Liver (tissue), 9 donors: ENCODE data around the gene EIF4G1. TPM values are rescaled to one million over a fixed set of nuclear protein-coding genes. Genes with fewer than 3 reads are reported as not detected.

Source experiments
- DNase-seq: peaks from one replicate; pipeline ENCODE4 v3.0.0-alpha.2; 2017; ENCODE audit warnings: low spot score
- H3K27ac ChIP-seq, 2 donors: one replicate each; pipeline ENCODE4 v1.7.0; 2013; ENCODE audit warnings: inconsistent platforms in 2 of 2, low read length in 2 of 2, control low read depth in 1 of 2, low read depth in 1 of 2, mild to moderate bottlenecking in 1 of 2
- H3K27me3 ChIP-seq, 4 donors: one replicate each; pipeline versions ENCODE4 v1.6.1 to v1.7.0; 2013; ENCODE audit warnings: low read length in 3 of 4, inconsistent platforms in 1 of 4, mild to moderate bottlenecking in 1 of 4, moderate library complexity in 1 of 4; ENCODE audit not compliant: control insufficient read depth in 4 of 4, insufficient read depth in 4 of 4
- H3K36me3 ChIP-seq, 4 donors: one replicate each; pipeline versions ENCODE4 v1.6.1 to v1.7.0; 2013; ENCODE audit warnings: low read length in 3 of 4, mild to moderate bottlenecking in 3 of 4, low read depth in 1 of 4, moderate library complexity in 1 of 4; ENCODE audit not compliant: control insufficient read depth in 4 of 4, insufficient read depth in 3 of 4
- H3K4me1 ChIP-seq, 4 donors: one replicate each; pipeline versions ENCODE4 v1.6.1 to v1.7.0; 2013; ENCODE audit warnings: low read length in 3 of 4, mild to moderate bottlenecking in 3 of 4, moderate library complexity in 1 of 4; ENCODE audit not compliant: control insufficient read depth in 4 of 4, insufficient read depth in 4 of 4
- H3K4me3 ChIP-seq, 3 donors: one replicate each; pipeline versions ENCODE4 v1.6.1 to v1.7.0; 2013; ENCODE audit warnings: low read length in 3 of 3, control low read depth in 1 of 3, low read depth in 1 of 3, mild to moderate bottlenecking in 1 of 3
- H3K9ac ChIP-seq, 2 donors: one replicate each; pipeline ENCODE4 v1.7.0; 2013; ENCODE audit warnings: low read length in 2 of 2, mild to moderate bottlenecking in 2 of 2, moderate library complexity in 2 of 2, control low read depth in 1 of 2, low read depth in 1 of 2
- H3K9me3 ChIP-seq, 4 donors: one replicate each; pipeline versions ENCODE4 v1.6.1 to v1.7.0; 2013; ENCODE audit warnings: low read length in 3 of 4; ENCODE audit not compliant: control insufficient read depth in 4 of 4
- EGR1 ChIP-seq, 2 donors: IDR thresholded peaks; 2 replicates each; pipeline ENCODE4 v1.6.1; 2016 to 2018; ENCODE audit warnings: antibody characterized with exemption in 2 of 2, low read depth in 2 of 2
- FOXA1 ChIP-seq: IDR thresholded peaks from 2 replicates; pipeline ENCODE4 v1.6.1; 2016; ENCODE audit warnings: antibody characterized with exemption
- GABPA ChIP-seq, 2 donors: IDR thresholded peaks in 1 of 2; conservative IDR thresholded peaks in 1 of 2; 2 replicates each; pipeline ENCODE4 v1.6.1; 2016; ENCODE audit warnings: antibody characterized with exemption in 2 of 2, mild to moderate bottlenecking in 1 of 2, moderate library complexity in 1 of 2
- HNF4A ChIP-seq, 2 donors: conservative IDR thresholded peaks; 2 replicates each; pipeline ENCODE4 v1.6.1; 2016; ENCODE audit warnings: antibody characterized with exemption in 2 of 2, mild to moderate bottlenecking in 2 of 2
- HNF4G ChIP-seq: IDR thresholded peaks from 2 replicates; pipeline ENCODE4 v1.6.1; 2016; ENCODE audit warnings: antibody characterized with exemption
- JUND ChIP-seq, 2 donors: IDR thresholded peaks; 2 replicates each; pipeline ENCODE4 v1.6.1; 2016; ENCODE audit warnings: antibody characterized with exemption in 2 of 2
- NR2F2 ChIP-seq: IDR thresholded peaks from 2 replicates; pipeline ENCODE4 v1.6.1; 2016; ENCODE audit warnings: antibody characterized with exemption
- RAD21 ChIP-seq, 2 donors: IDR thresholded peaks; 2 replicates each; pipeline ENCODE4 v1.6.1; 2016; ENCODE audit warnings: antibody characterized with exemption in 2 of 2, mild to moderate bottlenecking in 2 of 2
- TAF1 ChIP-seq: conservative IDR thresholded peaks from 2 replicates; pipeline ENCODE4 v1.6.1; 2016; ENCODE audit warnings: antibody characterized with exemption, mild to moderate bottlenecking
- YY1 ChIP-seq: IDR thresholded peaks from 2 replicates; pipeline ENCODE4 v1.6.1; 2016; ENCODE audit warnings: antibody characterized with exemption, mild to moderate bottlenecking
- WGBS: extraction: QIAGEN DNeasy Blood & Tissue Kit; methylation state at CpG from one replicate; pipeline ENCODE4 v1.1.7; 2013; 5-methylcytosine and 5-hydroxymethylcytosine counted together
- polyA plus RNA-seq, 2 donors: library from polyadenylated mRNA; stranded (reverse) in 1 of 2; unstranded in 1 of 2; fragments of 200-250 nt in 1 of 2; fragments of >200 nt in 1 of 2; fragmentation: Nextera tagmentation in 1 of 2; extraction: Ambion mirVana in 1 of 2; gene quantifications; one replicate each; pipeline versions ENCODE4 v1.2.1 to v1.2.3, GENCODE V29; 2013 to 2015
- total RNA-seq, 2 donors: library from RNA; depleted of rRNA; stranded (reverse); fragments of >200 nt; gene quantifications; one replicate each; pipeline ENCODE4 v1.2.3, GENCODE V29; 2014
- TF ChIP-seq, protein P1 (sequence below): IDR thresholded peaks from 2 replicates; pipeline ENCODE4 v1.6.1; 2016; ENCODE audit warnings: antibody characterized with exemption
- TF ChIP-seq, protein P2 (sequence below): IDR thresholded peaks from 2 replicates; pipeline ENCODE4 v1.6.1; 2016; ENCODE audit warnings: antibody characterized with exemption
- TF ChIP-seq, protein P3 (sequence below): fragments of 150-350 bp; IDR thresholded peaks from 2 replicates; pipeline ENCODE4 v1.5.1; 2017; ENCODE audit warnings: improper control_type of control experiment, low read depth, low read length; ENCODE audit not compliant: missing input control
- TF ChIP-seq, protein P4 (sequence below): IDR thresholded peaks from 2 replicates; pipeline ENCODE4 v1.6.1; 2016; ENCODE audit warnings: antibody characterized with exemption
- donor health status: healthy.
- donor health status: healthy.
- donor health status: healthy.
- donor health status: healthy.
- donor health status: healthy.

EIF4G1 gene
- total and polyA plus RNA-seq, 4 donors = 140 to 329 (median 207) TPM

DNA sequence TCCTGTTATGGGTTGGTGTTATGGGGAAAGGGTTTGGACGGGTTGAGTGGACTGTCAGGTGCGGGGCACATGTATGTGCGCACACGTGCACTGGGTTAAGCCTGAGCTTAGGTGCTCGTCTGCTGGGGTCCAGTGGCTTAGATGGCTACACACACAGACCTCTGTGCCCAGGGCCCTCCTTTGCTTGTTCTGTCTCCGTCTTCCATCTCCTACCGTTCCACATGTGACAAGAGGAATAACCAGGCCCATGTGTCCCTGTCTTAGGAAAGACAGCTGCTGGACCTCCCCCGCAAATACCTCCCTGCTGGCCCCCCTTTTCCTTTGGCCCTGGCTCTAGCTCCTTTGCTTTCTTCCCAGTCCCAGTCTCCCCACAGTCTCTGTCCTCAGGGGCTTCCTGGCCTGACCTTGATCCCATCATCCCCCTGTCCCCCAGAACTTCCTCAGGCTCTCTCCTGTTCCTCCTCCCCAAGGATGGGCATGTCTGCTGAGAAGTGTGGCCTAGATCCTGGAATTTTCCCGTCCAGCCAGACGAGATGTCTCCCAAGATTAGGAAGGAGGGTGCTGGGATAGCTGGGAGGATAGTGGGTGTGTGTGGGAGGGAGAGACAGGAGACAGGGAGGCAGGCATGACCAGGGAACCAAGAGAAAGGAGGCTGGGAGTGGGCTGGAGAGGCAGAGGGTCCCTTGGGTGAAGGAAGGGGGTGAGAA, 64.4 kb downstream of the EIF4G1 start:
- Histone ChIP-seq H3K27me3 (no peaks in the 10 kb centered on the region), H3K4me3 (peak overlapping the region; percentile 77 to 98 (median 81)), H3K27ac (peak overlapping the region; percentile 94 to 96), H3K36me3 (peaks cover 5 to 24% (median 14%) of the 10 kb centered on the region in 4 donors), H3K4me1 (peaks cover 3 to 27% (median 11%) of the 10 kb centered on the region in 4 donors), H3K9ac (peak overlapping the region; percentile 73 to 99), H3K9me3 (no peaks in the 10 kb centered on the region)
- TF ChIP-seq RAD21 (IDR thresholded peaks at IDR 0.05) = no peak
- no peak for TF ChIP-seq JUND (IDR thresholded peaks at IDR 0.05)
- no peak for TF ChIP-seq HNF4A (conservative IDR thresholded peaks at IDR 0.05)
- TF ChIP-seq NR2F2 = no peak
- TF ChIP-seq HNF4G = no peak
- TF ChIP-seq, protein P1, sequence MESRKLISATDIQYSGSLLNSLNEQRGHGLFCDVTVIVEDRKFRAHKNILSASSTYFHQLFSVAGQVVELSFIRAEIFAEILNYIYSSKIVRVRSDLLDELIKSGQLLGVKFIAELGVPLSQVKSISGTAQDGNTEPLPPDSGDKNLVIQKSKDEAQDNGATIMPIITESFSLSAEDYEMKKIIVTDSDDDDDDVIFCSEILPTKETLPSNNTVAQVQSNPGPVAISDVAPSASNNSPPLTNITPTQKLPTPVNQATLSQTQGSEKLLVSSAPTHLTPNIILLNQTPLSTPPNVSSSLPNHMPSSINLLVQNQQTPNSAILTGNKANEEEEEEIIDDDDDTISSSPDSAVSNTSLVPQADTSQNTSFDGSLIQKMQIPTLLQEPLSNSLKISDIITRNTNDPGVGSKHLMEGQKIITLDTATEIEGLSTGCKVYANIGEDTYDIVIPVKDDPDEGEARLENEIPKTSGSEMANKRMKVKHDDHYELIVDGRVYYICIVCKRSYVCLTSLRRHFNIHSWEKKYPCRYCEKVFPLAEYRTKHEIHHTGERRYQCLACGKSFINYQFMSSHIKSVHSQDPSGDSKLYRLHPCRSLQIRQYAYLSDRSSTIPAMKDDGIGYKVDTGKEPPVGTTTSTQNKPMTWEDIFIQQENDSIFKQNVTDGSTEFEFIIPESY = no peak
- TF ChIP-seq YY1 = no peak
- TF ChIP-seq TAF1 = no peak
- no peak for TF ChIP-seq GABPA (IDR thresholded peaks at IDR 0.05 in 1 of 2, conservative IDR thresholded peaks at IDR 0.05 in 1 of 2)
- TF ChIP-seq FOXA1 = no peak
- TF ChIP-seq EGR1 (IDR thresholded peaks at IDR 0.05; ENCODE audit: low read depth in 2 of 2) = no peak
- DNase-seq = no peak
- WGBS = 36% methylated on average over 10 of the region's 10 CpGs

DNA sequence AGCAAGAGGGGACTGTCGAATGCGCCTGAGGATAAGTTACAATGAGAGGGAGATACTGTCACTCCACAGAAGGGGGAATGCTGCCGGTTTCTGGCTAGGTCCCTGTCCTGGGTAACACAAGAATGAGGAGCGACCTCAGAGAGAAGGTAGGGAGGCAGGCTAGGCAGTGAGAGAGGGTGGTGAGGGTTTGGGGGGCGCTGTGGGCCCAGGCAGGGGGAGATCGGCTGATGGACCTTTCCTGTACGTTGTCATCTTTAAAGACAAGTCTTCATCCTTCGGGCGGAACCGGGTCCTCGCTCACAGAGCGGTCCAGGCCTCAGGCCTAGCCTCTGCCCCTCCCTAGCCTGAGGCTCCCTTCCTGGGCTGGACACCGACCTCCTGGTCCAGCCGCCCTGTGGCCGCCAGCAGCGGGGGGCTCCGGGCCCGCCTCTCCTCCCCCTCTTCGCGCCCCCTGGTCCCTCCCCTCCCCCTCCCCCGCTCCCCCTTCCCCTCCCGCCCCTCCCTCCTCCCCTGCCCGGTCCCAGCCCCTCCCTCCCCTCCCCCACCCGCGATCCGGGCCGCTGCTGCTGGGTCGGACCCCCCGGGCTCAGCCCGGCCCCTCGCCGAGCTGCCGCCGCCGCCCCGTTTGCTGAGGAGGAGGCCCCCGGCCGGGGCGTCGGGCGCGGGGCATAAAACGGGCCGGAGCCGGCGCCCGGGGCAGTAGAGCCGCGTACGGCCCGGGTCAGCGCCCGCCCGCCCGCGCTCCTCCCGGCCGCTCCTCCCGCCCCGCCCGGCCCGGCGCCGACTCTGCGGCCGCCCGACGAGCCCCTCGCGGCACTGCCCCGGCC, 65.2 kb downstream of the EIF4G1 start, which contains the start of gene CHRD:
CHRD (plus strand) TSS at position 697 of the 827 bp plus-strand sequence. CDS start 265 bp downstream, outside the sequence.
- Histone ChIP-seq H3K4me3 (peak within 1 kb of the TSS; percentile 77 to 98 (median 81)), H3K9ac (peak within 1 kb of the TSS; percentile 73 to 99), H3K27me3 (no peaks in the 10 kb centered on the region), H3K36me3 (peaks cover 7 to 24% (median 13%) of the 10 kb centered on the region in 4 donors), H3K4me1 (peaks cover 3 to 27% (median 11%) of the 10 kb centered on the region in 4 donors), H3K27ac (peak within 1 kb of the TSS; percentile 94 to 96), H3K9me3 (no peaks in the 10 kb centered on the region)
- TF ChIP-seq RAD21 (IDR thresholded peaks at IDR 0.05) = no peak
- no peak for DNase-seq
- WGBS = 7% methylated on average over 65 of the region's 71 CpGs

DNA sequence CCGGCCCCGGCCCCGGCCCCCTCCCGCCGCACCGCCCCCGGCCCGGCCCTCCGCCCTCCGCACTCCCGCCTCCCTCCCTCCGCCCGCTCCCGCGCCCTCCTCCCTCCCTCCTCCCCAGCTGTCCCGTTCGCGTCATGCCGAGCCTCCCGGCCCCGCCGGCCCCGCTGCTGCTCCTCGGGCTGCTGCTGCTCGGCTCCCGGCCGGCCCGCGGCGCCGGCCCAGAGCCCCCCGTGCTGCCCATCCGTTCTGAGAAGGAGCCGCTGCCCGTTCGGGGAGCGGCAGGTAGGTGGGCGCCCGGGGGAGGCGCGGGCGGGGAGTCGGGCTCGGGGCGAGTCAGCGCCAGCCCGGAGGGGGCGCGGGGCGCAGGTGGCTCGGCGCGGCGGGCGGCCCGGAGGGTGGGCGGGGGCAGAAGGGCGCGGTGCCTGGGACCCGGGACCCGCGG, 65.8 kb downstream of the EIF4G1 start:
- peaks cover 3 to 27% (median 11%) of the 10 kb centered on the region in 4 donors for H3K4me1 ChIP-seq
- no peaks in the 10 kb centered on the region for H3K9me3 ChIP-seq
- TF ChIP-seq, protein P1 = no peak
- no peak for TF ChIP-seq HNF4G
- TF ChIP-seq, protein P2, sequence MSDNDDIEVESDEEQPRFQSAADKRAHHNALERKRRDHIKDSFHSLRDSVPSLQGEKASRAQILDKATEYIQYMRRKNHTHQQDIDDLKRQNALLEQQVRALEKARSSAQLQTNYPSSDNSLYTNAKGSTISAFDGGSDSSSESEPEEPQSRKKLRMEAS = no peak
- TF ChIP-seq HNF4A (conservative IDR thresholded peaks at IDR 0.05) = no peak
- TF ChIP-seq, protein P3, sequence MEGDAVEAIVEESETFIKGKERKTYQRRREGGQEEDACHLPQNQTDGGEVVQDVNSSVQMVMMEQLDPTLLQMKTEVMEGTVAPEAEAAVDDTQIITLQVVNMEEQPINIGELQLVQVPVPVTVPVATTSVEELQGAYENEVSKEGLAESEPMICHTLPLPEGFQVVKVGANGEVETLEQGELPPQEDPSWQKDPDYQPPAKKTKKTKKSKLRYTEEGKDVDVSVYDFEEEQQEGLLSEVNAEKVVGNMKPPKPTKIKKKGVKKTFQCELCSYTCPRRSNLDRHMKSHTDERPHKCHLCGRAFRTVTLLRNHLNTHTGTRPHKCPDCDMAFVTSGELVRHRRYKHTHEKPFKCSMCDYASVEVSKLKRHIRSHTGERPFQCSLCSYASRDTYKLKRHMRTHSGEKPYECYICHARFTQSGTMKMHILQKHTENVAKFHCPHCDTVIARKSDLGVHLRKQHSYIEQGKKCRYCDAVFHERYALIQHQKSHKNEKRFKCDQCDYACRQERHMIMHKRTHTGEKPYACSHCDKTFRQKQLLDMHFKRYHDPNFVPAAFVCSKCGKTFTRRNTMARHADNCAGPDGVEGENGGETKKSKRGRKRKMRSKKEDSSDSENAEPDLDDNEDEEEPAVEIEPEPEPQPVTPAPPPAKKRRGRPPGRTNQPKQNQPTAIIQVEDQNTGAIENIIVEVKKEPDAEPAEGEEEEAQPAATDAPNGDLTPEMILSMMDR = no peak
- TF ChIP-seq, protein P4, sequence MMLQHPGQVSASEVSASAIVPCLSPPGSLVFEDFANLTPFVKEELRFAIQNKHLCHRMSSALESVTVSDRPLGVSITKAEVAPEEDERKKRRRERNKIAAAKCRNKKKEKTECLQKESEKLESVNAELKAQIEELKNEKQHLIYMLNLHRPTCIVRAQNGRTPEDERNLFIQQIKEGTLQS = no peak
- no peak for TF ChIP-seq RAD21 (IDR thresholded peaks at IDR 0.05)
- peaks cover 8 to 20% (median 11%) of the 10 kb centered on the region in 4 donors for H3K36me3 ChIP-seq
- under 1% methylated on average over 60 of the region's 62 CpGs for WGBS
- H3K27ac ChIP-seq = no peak overlapping the region
- peak; percentile 66 for DNase-seq
- no peak overlapping the region for H3K9ac ChIP-seq
- H3K27me3 ChIP-seq = no peaks in the 10 kb centered on the region
- H3K4me3 ChIP-seq = peak overlapping the region in 2 of 3 donors; percentile 58 to 81
